HepG2 (cell line): ENCODE results near the gene WDR54. TPM values are rescaled to one million over a fixed set of nuclear protein-coding genes. Genes with fewer than 3 reads are reported as not detected.

Experiments used
- GFI1 ChIP-seq: sonication (generic); formaldehyde crosslinking; IDR thresholded peaks from 2 replicates; pipeline ENCODE4 v1.5.0; 2020; ENCODE audit warnings: missing genetic modification reagents, mild to moderate bottlenecking, borderline replicate concordance
- PRPF4 ChIP-seq: fragments of 200-400 bp; formaldehyde crosslinking; IDR thresholded peaks from 2 replicates; pipeline ENCODE4 v1.6.1; 2016; ENCODE audit warnings: low read length, low read depth; ENCODE audit not compliant: poor library complexity, severe bottlenecking
- RAD51 ChIP-seq: fragments of 450-650 bp; IDR thresholded peaks from 2 replicates; pipeline ENCODE4 v1.6.1; 2016; ENCODE audit warnings: borderline replicate concordance
- REST ChIP-seq, 2 experiments: IDR thresholded peaks; 2 replicates each; pipeline ENCODE4 v1.6.1; 2011 to 2012; ENCODE audit warnings: low read length in 2 of 2, borderline replicate concordance in 1 of 2, low read depth in 1 of 2, mild to moderate bottlenecking in 1 of 2, moderate library complexity in 1 of 2
- RORA ChIP-seq: sonication (generic); formaldehyde crosslinking; IDR thresholded peaks from 2 replicates; pipeline ENCODE4 v1.5.0; 2020; ENCODE audit warnings: mild to moderate bottlenecking, missing genetic modification reagents, moderate library complexity
- SIN3B ChIP-seq: fragments of 150-350 bp; IDR thresholded peaks from 2 replicates; pipeline ENCODE4 v1.6.1; 2014; ENCODE audit warnings: low read length
- SMAD3 ChIP-seq: sonication (generic); formaldehyde crosslinking; IDR thresholded peaks from 2 replicates; pipeline ENCODE4 v1.4.0; 2020; ENCODE audit warnings: missing genetic modification reagents
- TGIF2 ChIP-seq: IDR thresholded peaks from 2 replicates; pipeline ENCODE4 v1.6.1; 2016; ENCODE audit warnings: control low read depth, missing compliant biosample characterization
- ZBTB39 ChIP-seq: sonication (generic); formaldehyde crosslinking; IDR thresholded peaks from 2 replicates; pipeline ENCODE4 v1.5.0; 2020; ENCODE audit warnings: missing genetic modification reagents
- ZBTB49 ChIP-seq: sonication (generic); formaldehyde crosslinking; IDR thresholded peaks from 2 replicates; pipeline ENCODE4 v1.4.0; 2020; ENCODE audit warnings: missing genetic modification reagents, borderline replicate concordance
- ZMAT3 ChIP-seq: sonication (generic); formaldehyde crosslinking; conservative IDR thresholded peaks from 2 replicates; pipeline ENCODE4 v1.7.0; 2021; ENCODE audit warnings: missing genetic modification reagents
- ZNF263 ChIP-seq: sonication (generic); formaldehyde crosslinking; IDR thresholded peaks from 2 replicates; pipeline ENCODE4 v1.4.0; 2020; ENCODE audit warnings: missing genetic modification reagents
- ZNF296 ChIP-seq: sonication (generic); formaldehyde crosslinking; conservative IDR thresholded peaks from 2 replicates; pipeline ENCODE4 v1.5.0; 2020; ENCODE audit warnings: mild to moderate bottlenecking, missing genetic modification reagents
- ZNF383 ChIP-seq: sonication (generic); formaldehyde crosslinking; IDR thresholded peaks from 2 replicates; pipeline ENCODE4 v1.4.0; 2020; ENCODE audit warnings: missing genetic modification reagents, mild to moderate bottlenecking, borderline replicate concordance
- ZNF629 ChIP-seq: sonication (generic); formaldehyde crosslinking; conservative IDR thresholded peaks from 2 replicates; pipeline ENCODE4 v1.5.0; 2020; ENCODE audit warnings: missing genetic modification reagents
- ZNF710 ChIP-seq: sonication (generic); formaldehyde crosslinking; IDR thresholded peaks from 2 replicates; pipeline ENCODE4 v1.5.0; 2020; ENCODE audit warnings: mild to moderate bottlenecking, missing genetic modification reagents, borderline replicate concordance
- ZNF75D ChIP-seq: sonication (generic); formaldehyde crosslinking; IDR thresholded peaks from 2 replicates; pipeline ENCODE4 v1.8.1; 2023; ENCODE audit warnings: missing genetic modification reagents, mild to moderate bottlenecking, borderline replicate concordance
- ZNF776 ChIP-seq: sonication (generic); formaldehyde crosslinking; IDR thresholded peaks from 2 replicates; pipeline ENCODE4 v1.4.0; 2020; ENCODE audit warnings: mild to moderate bottlenecking, missing genetic modification reagents
- polyA plus RNA-seq, 8 experiments: library from polyadenylated mRNA; depleted of rRNA in 3 of 8; stranded (reverse) in 7 of 8; unstranded in 1 of 8; fragments of >200 nt; fragmentation: Illumina TruSeq in 4 of 8; extraction: Trizol in 4 of 8; gene quantifications; 2 replicates each; pipeline versions ENCODE4 v1.2.1 to v1.2.3, GENCODE V29; 2011 to 2016; ENCODE audit warnings: low read depth in 4 of 8, missing spikeins in 1 of 8, mixed read lengths in 1 of 8; ENCODE audit not compliant: insufficient read depth in 1 of 8
- total RNA-seq, 5 experiments: library from RNA; depleted of rRNA; stranded (reverse); fragments of >200 nt; fragmentation: Illumina TruSeq; extraction: Trizol; gene quantifications; 2 replicates each; pipeline ENCODE4 v1.2.3, GENCODE V29; 2016; ENCODE audit warnings: low read depth in 1 of 5

Gene WDR54
- total and polyA plus RNA-seq, 2 of the 13 experiments (the other 11 are each of a cell fraction or from before 2014, with no cell fraction given), result 2.0 to 17.3 TPM

GRCh38 chr2:74391580-74392448 is 29.7 kb upstream of the WDR54 start (continued):
- no peak for TF ChIP-seq ZBTB39 (CRISPR knock-in tag)
- peak; percentile 74; the same call in 1 of the 2 replicates for TF ChIP-seq ZNF776 (CRISPR knock-in tag)
- no peak for TF ChIP-seq ZNF383 (CRISPR knock-in tag)
- no peak for TF ChIP-seq PRPF4
- peak; percentile 25; the same call in 1 of the 2 replicates for TF ChIP-seq TGIF2
- 0 out of 2 replicates have a peak, but pooled peaks have one; percentile 38 for TF ChIP-seq ZNF263
- no peak for TF ChIP-seq ZNF75D (CRISPR knock-in tag)
- TF ChIP-seq ZNF296 (CRISPR knock-in tag), result no peak
- no peak for TF ChIP-seq RORA
- TF ChIP-seq RAD51, result no peak
- TF ChIP-seq ZNF629, result no peak
- no peak for TF ChIP-seq SMAD3 (CRISPR knock-in tag)
- peak; percentile 66; the same call in 1 of the 2 replicates for TF ChIP-seq GFI1 (CRISPR knock-in tag)
- TF ChIP-seq ZBTB49 (CRISPR knock-in tag), result 0 out of 2 replicates have a peak, but pooled peaks have one; percentile 17
- no peak for TF ChIP-seq REST (IDR thresholded peaks at IDR 0.05; ENCODE audit: borderline replicate concordance in 1 of 2, low read depth in 1 of 2, low read length in 2 of 2)
- TF ChIP-seq SIN3B, result peak; percentile 66; the same call in 1 of the 2 replicates
- peak; percentile 42; the same call in 1 of the 2 replicates for TF ChIP-seq ZNF710 (CRISPR knock-in tag)
- no peak; the same call in 1 of the 2 replicates for TF ChIP-seq ZMAT3
